HepG2 (cell line): Measurements from ENCODE around the gene NOVA2. TPM values are rescaled to one million over a fixed set of nuclear protein-coding genes. Genes with fewer than 3 reads are reported as not detected.
A peak's percentile ranks its signal among the peaks of the same experiment; 100 is the strongest.

Source experiments
- ATAC-seq: fragments of 200-7000 bp; cut with Tn5 transposase; 3 replicates; pipeline ENCODE4 v1.9.1; 2020; ENCODE audit warnings: mild to moderate bottlenecking, moderate library complexity
- BruUV-seq: library from RNA; stranded (reverse); fragments of 400-500 nt; replicated peaks from 2 replicates; lab custom pipeline; 2021; lab: Mats Ljungman, UMichigan
- CTCF ChIA-PET: fragments of 300-600 bp; formaldehyde crosslinking; extraction: SDS; loops from one replicate; lab custom pipeline; 2021; ENCODE audit warnings: low total read pairs, inconsistent platforms, low intra/inter-chr PET ratio; lab: Yijun Ruan, JAX
- POLR2A ChIA-PET: fragments of 350-600 bp; sonication (Branson Sonifier 250); formaldehyde crosslinking; loops from one replicate; lab custom pipeline; 2020; ENCODE audit warnings: antibody characterized with exemption, inconsistent platforms; lab: Yijun Ruan, JAX
- DNase-seq: peaks from one replicate; pipeline ENCODE4 v3.0.0-alpha.2; 2015; ENCODE audit warnings: low spot score
- FAIRE-seq: peaks from 3 replicates; lab custom pipeline; 2011; peaks lifted over from hg19 to GRCh38; lab: Jason Lieb, UNC
- H2AFZ ChIP-seq: one replicate; pipeline ENCODE4 v1.6.1; 2011; ENCODE audit warnings: low read length, inconsistent platforms
- H3K27ac ChIP-seq: fragments of 300-600 bp; 3 replicates; pipeline ENCODE4 v1.8.0; 2011; ENCODE audit warnings: mixed run types, mild to moderate bottlenecking, mixed read lengths, low read length, inconsistent platforms; ENCODE audit not compliant: insufficient read depth; ENCODE audit errors: extremely low read length
- H3K27me3 ChIP-seq, 2 experiments: fragments of 200-600 bp in 1 of 2; 2 replicates in 1 of 2; 3 replicates in 1 of 2; pipeline versions ENCODE4 v1.6.0 to v1.8.0; 2011; ENCODE audit warnings: low read length in 2 of 2, mild to moderate bottlenecking in 2 of 2, moderate library complexity in 2 of 2, inconsistent platforms in 1 of 2; ENCODE audit not compliant: insufficient read depth in 2 of 2, control insufficient read depth in 1 of 2
- H3K36me3 ChIP-seq, 2 experiments: fragments of 200-600 bp in 1 of 2; replicated peaks in 1 of 2; 2 replicates in 1 of 2; 3 replicates in 1 of 2; pipeline versions ENCODE4 v1.5.1 to v1.8.0; 2011; ENCODE audit warnings: low read length in 2 of 2, inconsistent platforms in 1 of 2; ENCODE audit not compliant: insufficient read depth in 2 of 2, control insufficient read depth in 1 of 2
- H3K4me1 ChIP-seq: 2 replicates; pipeline ENCODE4 v1.5.1; 2012; ENCODE audit warnings: low read length, inconsistent platforms; ENCODE audit not compliant: insufficient read depth
- H3K4me2 ChIP-seq: 2 replicates; pipeline ENCODE4 v1.6.0; 2011; ENCODE audit warnings: low read depth, low read length, inconsistent platforms
- H3K4me3 ChIP-seq, 3 experiments: fragments of 200-600 bp in 1 of 3; sonication (generic), shearing (Covaris generic) in 1 of 3; replicated peaks in 1 of 3; 2 replicates each; pipeline ENCODE4 v1.5.1; 2011 to 2016; ENCODE audit warnings: low read length in 3 of 3, inconsistent platforms in 2 of 3, low read depth in 2 of 3, mild to moderate bottlenecking in 2 of 3, control low read depth in 1 of 3, mixed read lengths in 1 of 3; ENCODE audit not compliant: insufficient read depth in 1 of 3
- H3K79me2 ChIP-seq: one replicate; pipeline ENCODE4 v1.6.1; 2011; ENCODE audit warnings: low read length, inconsistent platforms; ENCODE audit not compliant: insufficient read depth
- H3K9ac ChIP-seq: 2 replicates; pipeline ENCODE4 v1.6.0; 2011; ENCODE audit warnings: mild to moderate bottlenecking, low read depth, low read length, inconsistent platforms; ENCODE audit not compliant: insufficient read depth
- H3K9me3 ChIP-seq: 2 replicates; pipeline ENCODE4 v1.5.1; 2012; ENCODE audit warnings: mild to moderate bottlenecking, low read length
- H4K20me1 ChIP-seq: 2 replicates; pipeline ENCODE4 v1.6.0; 2011; ENCODE audit warnings: inconsistent platforms, mild to moderate bottlenecking, low read length, moderate library complexity; ENCODE audit not compliant: insufficient read depth
- ARID2 ChIP-seq: sonication (generic); formaldehyde crosslinking; IDR thresholded peaks from 2 replicates; pipeline ENCODE4 v1.8.1; 2022; ENCODE audit warnings: mild to moderate bottlenecking, missing genetic modification reagents, borderline replicate concordance
- BHLHE40 ChIP-seq: IDR thresholded peaks from 2 replicates; pipeline ENCODE4 v1.6.1; 2011; ENCODE audit warnings: low read length, improper control_type of control experiment
- CC2D1A ChIP-seq: sonication (generic); formaldehyde crosslinking; IDR thresholded peaks from 2 replicates; pipeline ENCODE4 v1.8.1; 2023; ENCODE audit warnings: mild to moderate bottlenecking, missing genetic modification reagents
- DR1 ChIP-seq: sonication (generic); formaldehyde crosslinking; IDR thresholded peaks from 2 replicates; pipeline ENCODE4 v1.8.0; 2021; ENCODE audit warnings: mild to moderate bottlenecking, missing genetic modification reagents, inconsistent platforms
- FOXA3 ChIP-seq: IDR thresholded peaks from 2 replicates; pipeline ENCODE4 v1.6.1; 2016; ENCODE audit warnings: missing genetic modification reagents, missing compliant biosample characterization
- FOXJ3 ChIP-seq: sonication (generic); formaldehyde crosslinking; IDR thresholded peaks from 2 replicates; pipeline ENCODE4 v1.4.0; 2020; ENCODE audit warnings: missing genetic modification reagents, mild to moderate bottlenecking, borderline replicate concordance
- GATAD2A ChIP-seq: IDR thresholded peaks from 2 replicates; pipeline ENCODE4 v1.6.1; 2016
- MAZ ChIP-seq, 2 experiments: sonication (generic) in 1 of 2; formaldehyde crosslinking in 1 of 2; IDR thresholded peaks; 2 replicates each; pipeline versions ENCODE4 v1.5.0 to v1.6.1; 2012 to 2020; ENCODE audit warnings: low read depth in 2 of 2, mild to moderate bottlenecking in 2 of 2, borderline replicate concordance in 1 of 2, improper control_type of control experiment in 1 of 2, low read length in 1 of 2, missing genetic modification reagents in 1 of 2, moderate library complexity in 1 of 2
- NONO ChIP-seq, 2 experiments: fragments of 450-650 bp in 1 of 2; sonication (generic) in 1 of 2; formaldehyde crosslinking in 1 of 2; IDR thresholded peaks in 1 of 2; conservative IDR thresholded peaks in 1 of 2; 2 replicates each; pipeline versions ENCODE4 v1.6.1 to v1.8.0; 2017 to 2022; ENCODE audit warnings: mild to moderate bottlenecking in 1 of 2, missing genetic modification reagents in 1 of 2, moderate library complexity in 1 of 2
- TMF1 ChIP-seq: sonication (generic); formaldehyde crosslinking; IDR thresholded peaks from 2 replicates; pipeline ENCODE4 v1.8.1; 2022; ENCODE audit warnings: low read depth, missing genetic modification reagents
- YY1 ChIP-seq: IDR thresholded peaks from 2 replicates; pipeline ENCODE4 v1.6.1; 2011; ENCODE audit warnings: low read length, low read depth, moderate library complexity, mild to moderate bottlenecking; ENCODE audit not compliant: insufficient read depth, insufficient replicate concordance
- ZFP62 ChIP-seq: sonication (generic); formaldehyde crosslinking; IDR thresholded peaks from 2 replicates; pipeline ENCODE4 v1.4.0; 2020; ENCODE audit warnings: missing genetic modification reagents
- ZNF609 ChIP-seq: sonication (generic); formaldehyde crosslinking; IDR thresholded peaks from 2 replicates; pipeline ENCODE4 v1.4.0; 2020; ENCODE audit warnings: mild to moderate bottlenecking, missing genetic modification reagents, borderline replicate concordance
- ZNF768 ChIP-seq: sonication (generic); formaldehyde crosslinking; IDR thresholded peaks from 2 replicates; pipeline ENCODE4 v1.4.0; 2020; ENCODE audit warnings: missing genetic modification reagents
- ZNF841 ChIP-seq: sonication (generic); formaldehyde crosslinking; IDR thresholded peaks from 2 replicates; pipeline ENCODE4 v1.8.1; 2023; ENCODE audit warnings: missing genetic modification reagents, borderline replicate concordance
- ZSCAN22 ChIP-seq: sonication (generic); formaldehyde crosslinking; IDR thresholded peaks from 2 replicates; pipeline ENCODE4 v1.4.0; 2020; ENCODE audit warnings: mild to moderate bottlenecking, missing genetic modification reagents
- ZZZ3 ChIP-seq: sonication (generic); formaldehyde crosslinking; IDR thresholded peaks from 2 replicates; pipeline ENCODE4 v1.4.0; 2020; ENCODE audit warnings: missing genetic modification reagents, mild to moderate bottlenecking, borderline replicate concordance
- WGBS: methylation state at CpG from one replicate; pipeline ENCODE4 v1.1.6; 2017; ENCODE audit warnings: low lambda C conversion rate; 5-methylcytosine and 5-hydroxymethylcytosine counted together
- in situ Hi-C: cut with HindIII; loops from 2 replicates; pipeline ENCODE4 v1.10.0; 2017; ENCODE audit warnings: low pct_unique_long_range_greater_than_20kb; ENCODE audit not compliant: extremely low pct_ligation_motif_present
- intact Hi-C: fragments of 100-400 bp; cut with micrococcal nuclease; formaldehyde crosslinking; loops from one replicate; pipeline ENCODE4 v1.10.0; 2022; ENCODE audit not compliant: unreplicated experiment
- polyA plus RNA-seq, 8 experiments: library from polyadenylated mRNA; depleted of rRNA in 3 of 8; stranded (reverse) in 7 of 8; unstranded in 1 of 8; fragments of >200 nt; fragmentation: Illumina TruSeq in 4 of 8; extraction: Trizol in 4 of 8; gene quantifications; 2 replicates each; pipeline versions ENCODE4 v1.2.1 to v1.2.3, GENCODE V29; 2011 to 2016; ENCODE audit warnings: low read depth in 4 of 8, missing spikeins in 1 of 8, mixed read lengths in 1 of 8; ENCODE audit not compliant: insufficient read depth in 1 of 8
- total RNA-seq, 5 experiments: library from RNA; depleted of rRNA; stranded (reverse); fragments of >200 nt; fragmentation: Illumina TruSeq; extraction: Trizol; gene quantifications; 2 replicates each; pipeline ENCODE4 v1.2.3, GENCODE V29; 2016; ENCODE audit warnings: low read depth in 1 of 5

Gene NOVA2
- total and polyA plus RNA-seq, 2 of the 13 experiments (the other 11 are each of a cell fraction or from before 2014, with no cell fraction given): not detected

DNA sequence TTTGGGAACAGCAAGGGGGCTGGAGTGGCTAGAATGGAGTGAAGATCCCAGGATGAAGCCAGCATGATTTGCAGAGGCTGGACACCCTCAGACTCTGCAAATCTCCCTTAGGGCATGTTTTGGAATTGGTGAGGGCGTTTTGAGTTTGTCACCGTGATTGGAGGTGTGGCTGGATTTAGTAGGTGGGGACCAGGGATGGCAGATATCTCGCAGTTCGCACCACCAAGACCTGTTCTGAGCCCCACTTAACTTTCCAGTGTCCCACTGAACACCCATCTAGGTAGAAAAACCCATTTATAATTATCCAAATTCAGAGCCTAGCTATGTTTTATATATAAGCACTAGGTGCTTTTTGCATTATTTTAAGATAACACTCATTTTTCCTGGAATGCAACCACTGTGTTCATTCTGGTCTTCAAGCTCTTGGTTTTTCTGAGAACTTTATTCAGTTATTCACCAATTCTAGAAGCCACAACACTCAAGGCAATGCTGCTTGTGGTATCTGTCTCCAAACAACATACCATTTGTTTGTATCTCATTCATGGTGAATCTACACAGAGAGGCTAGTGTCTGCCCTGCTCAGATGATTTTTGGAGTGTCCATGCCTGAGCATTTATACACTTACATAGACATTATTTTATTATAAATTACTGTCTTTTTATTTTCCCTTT, 56.1 kb downstream of the NOVA2 start (continued):
- TF ChIP-seq FOXJ3 (no peak), YY1 (no peak), ZFP62 (CRISPR knock-in tag) (no peak), GATAD2A (CRISPR knock-in tag) (no peak), ARID2 (no peak), CC2D1A (CRISPR knock-in tag) (no peak), FOXA3 (CRISPR knock-in tag) (no peak), ZNF841 (CRISPR knock-in tag) (no peak), TMF1 (CRISPR knock-in tag) (no peak)

DNA sequence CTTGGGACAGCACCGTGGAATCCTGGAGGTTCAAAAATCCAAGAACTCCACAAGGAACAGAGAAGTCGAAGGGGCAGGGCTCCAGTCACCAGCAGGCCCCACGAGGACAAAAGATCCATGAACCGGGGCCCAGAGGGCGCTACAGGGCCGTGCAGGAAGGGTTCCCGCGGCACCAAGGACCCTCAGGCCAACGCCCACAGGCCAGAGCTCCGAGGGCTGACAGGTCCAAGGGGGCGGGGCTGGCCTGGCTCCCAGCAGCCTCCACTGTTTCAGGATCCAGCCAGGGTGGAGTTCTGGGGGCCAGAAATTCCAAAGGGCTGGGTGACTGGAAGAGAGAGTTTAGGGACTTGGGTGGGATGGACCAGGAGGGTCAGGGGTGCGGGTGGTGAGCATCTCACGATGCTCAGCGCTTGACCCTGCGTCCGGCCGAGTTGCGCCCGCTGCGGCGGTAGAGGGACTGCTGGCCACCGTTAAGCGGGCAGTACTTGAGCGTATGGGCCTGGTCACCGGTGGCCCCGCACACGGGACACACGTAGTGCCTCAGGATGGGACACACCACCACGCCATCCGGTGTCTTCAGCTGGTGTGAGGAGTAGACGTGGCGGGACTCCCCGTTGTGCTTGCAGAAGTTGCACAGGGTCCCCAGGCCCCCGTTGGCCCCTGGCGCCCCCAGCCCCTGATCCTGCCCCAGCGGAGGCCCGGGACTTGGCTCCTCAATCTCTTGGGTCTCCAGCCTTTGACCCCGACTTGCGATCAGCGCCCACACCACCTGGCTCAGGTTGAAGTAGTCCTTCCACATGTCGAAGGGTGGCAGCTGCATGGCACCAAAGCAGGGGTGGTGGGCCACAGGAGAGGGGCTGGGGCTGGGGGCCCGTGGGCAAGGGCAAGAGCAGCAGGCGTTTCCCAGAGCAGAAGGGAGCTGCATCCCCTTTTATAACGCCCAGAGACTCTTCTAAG, 59.5 kb downstream of the NOVA2 start, which contains the start of gene NANOS2:
NANOS2 (minus strand) TSS at position 905 of the 957 bp plus-strand sequence; CDS start at position 820, 85 bp downstream.
- H4K20me1 ChIP-seq: no peaks in the 10 kb centered on the region
- no peaks in the 10 kb centered on the region for H3K9me3 ChIP-seq
- H3K4me1 ChIP-seq: peaks cover 33% of the 10 kb centered on the region
- H3K27me3 ChIP-seq: peaks cover 0 to 6% of the 10 kb centered on the region in 2 experiments; a peak in 2 of 5 replicates
- H2AFZ ChIP-seq: no peak within 1 kb of the TSS
- BruUV-seq: no TSS peak
- no peak within 1 kb of the TSS for H3K9ac ChIP-seq
- DNase-seq (peak; percentile 50), ATAC-seq (peak; percentile 64), FAIRE-seq (no peak)
- POLR2A ChIA-PET: interaction anchor here (1.3 kb wide), 1 partner anchor 11 kb away, joined by 3 read pairs; the partner anchor contains the start of gene MYPOP
- CTCF ChIA-PET: interaction anchor here (1.0 kb wide), 1 partner anchor 103 kb away, joined by 3 read pairs; no protein-coding TSS in a partner anchor
- no peak within 1 kb of the TSS for H3K27ac ChIP-seq
- no peaks in the 10 kb centered on the region for H3K79me2 ChIP-seq
- no peak within 1 kb of the TSS for H3K4me2 ChIP-seq
- no peaks in the 10 kb centered on the region for H3K36me3 ChIP-seq
- in situ Hi-C loops (loop anchor here (10.0 kb wide), 1 partner anchor 91 kb away; no protein-coding TSS in a partner anchor), intact Hi-C loops (no loop called here)
- WGBS: 46% methylated on average over 15 of the region's 44 CpGs
- H3K4me3 ChIP-seq: no peak within 1 kb of the TSS
- no peak for TF ChIP-seq BHLHE40
- TF ChIP-seq ZNF768 (CRISPR knock-in tag): peak; percentile 90
- no peak for TF ChIP-seq ZNF609
- no peak for TF ChIP-seq NONO (IDR thresholded peaks at IDR 0.05)
- no peak for TF ChIP-seq NONO (CRISPR knock-in tag; conservative IDR thresholded peaks at IDR 0.05)
- no peak for TF ChIP-seq DR1 (CRISPR knock-in tag)
- no peak for TF ChIP-seq MAZ (IDR thresholded peaks at IDR 0.05; ENCODE audit: borderline replicate concordance, low read depth, low read length)
- TF ChIP-seq MAZ (CRISPR knock-in tag; IDR thresholded peaks at IDR 0.05; ENCODE audit: low read depth): no peak
- TF ChIP-seq ZSCAN22 (CRISPR knock-in tag): no peak
- 0 out of 2 replicates have a peak, but pooled peaks have one; percentile 30 for TF ChIP-seq ZZZ3 (CRISPR knock-in tag)
